Measurements from ENCODE around the gene GALM.
"Not testable (repeated sequence)": the region's sequence is repeated elsewhere in the genome, so short reads cannot be mapped to it uniquely, and the experiment has no call there.

The GALM gene

GRCh38 chr2:38672445-38673391 is 6.8 kb downstream of the GALM start:
- ChIA-PET POLR2A (interaction anchor here (1.6 kb wide), 1 partner anchor 79 kb away, joined by 4 read pairs; the partner anchor contains the start of gene SRSF7), CTCF (interaction anchor here (1.1 to 3.9 kb wide), 9 partner anchors 9 to 96 kb away, joined by 3 to 14 read pairs (median 4); no protein-coding TSS in a partner anchor)
- DNase-seq (ENCODE audit: extremely low spot score) = no peak
- no peak for TF ChIP-seq CTCF (IDR thresholded peaks at IDR 0.05; ENCODE audit: control extremely low read depth, extremely low read depth, low read depth, missing control alignments)

GRCh38 chr2:38676681-38677080 is 10.8 kb downstream of the GALM start:
- POLR2A ChIA-PET = no interaction called here
- DNase-seq (ENCODE audit: extremely low spot score) = no peak
- no peak for TF ChIP-seq CTCF (IDR thresholded peaks at IDR 0.05; ENCODE audit: control extremely low read depth, extremely low read depth, low read depth, missing control alignments)
- CTCF ChIA-PET = interaction anchor here (0.7 to 1.2 kb wide), 3 partner anchors 10 to 73 kb away, joined by 3 read pairs; no protein-coding TSS in a partner anchor

- POLR2A ChIA-PET; DNase-seq (ENCODE audit: extremely low spot score): not testable (repeated sequence)
- CTCF ChIA-PET = interaction anchor here (1.4 to 2.8 kb wide), 6 partner anchors 13 to 99 kb away, joined by 3 to 12 read pairs (median 5); no protein-coding TSS in a partner anchor
Measured at GRCh38 chr2:38680868-38681267, 15.0 kb downstream of the GALM start.

GRCh38 chr2:38682008-38682575 is 16.2 kb downstream of the GALM start:
- ChIA-PET POLR2A (no interaction called here), CTCF (interaction anchor here (0.8 to 2.8 kb wide), 12 partner anchors 9 to 118 kb away, joined by 3 to 12 read pairs (median 4); no protein-coding TSS in a partner anchor)
- DNase-seq (ENCODE audit: extremely low spot score) = no peak
- TF ChIP-seq CTCF (IDR thresholded peaks at IDR 0.05; ENCODE audit: control extremely low read depth, extremely low read depth, low read depth, missing control alignments) = no peak

GRCh38 chr2:38682620-38683019 is 16.7 kb downstream of the GALM start:
- DNase-seq (ENCODE audit: extremely low spot score); POLR2A ChIA-PET: not testable (repeated sequence)
- CTCF ChIA-PET = interaction anchor here (0.8 to 1.8 kb wide), 7 partner anchors 10 to 118 kb away, joined by 3 to 6 read pairs (median 4); no protein-coding TSS in a partner anchor

GRCh38 chr2:38683766-38684165 is 17.9 kb downstream of the GALM start:
- ChIA-PET POLR2A (no interaction called here), CTCF (interaction anchor here (1.2 to 1.4 kb wide), 4 partner anchors 12 to 108 kb away, joined by 3 to 6 read pairs (median 4); partner anchors contain the start of gene HNRNPLL)
- no peak for TF ChIP-seq CTCF (IDR thresholded peaks at IDR 0.05; ENCODE audit: control extremely low read depth, extremely low read depth, low read depth, missing control alignments)
- no peak for DNase-seq (ENCODE audit: extremely low spot score)

GRCh38 chr2:38685116-38685735 is 19.3 kb downstream of the GALM start:
- ChIA-PET POLR2A (no interaction called here), CTCF (interaction anchor here (1.2 kb wide), 1 partner anchor 17 kb away, joined by 3 read pairs; no protein-coding TSS in a partner anchor)
- no peak for DNase-seq (ENCODE audit: extremely low spot score)
- TF ChIP-seq CTCF (IDR thresholded peaks at IDR 0.05; ENCODE audit: control extremely low read depth, extremely low read depth, low read depth, missing control alignments) = no peak
